ENCODE measurements around the gene C4BPB.

C4BPB gene

GRCh38 chr1:207130252-207131036, 41.8 kb downstream of the C4BPB start:
- Histone ChIP-seq H3K4me1 (ENCODE audit: control insufficient read depth, insufficient read depth, low read length) (no peaks in the 10 kb centered on the region), H3K27me3 (ENCODE audit: control insufficient read depth, insufficient read depth, low read length) (no peaks in the 10 kb centered on the region), H3K4me3 (ENCODE audit: low read depth, low read length) (no peak overlapping the region), H3K9me3 (ENCODE audit: control insufficient read depth, insufficient read depth, low read length) (no peaks in the 10 kb centered on the region), H3K9ac (ENCODE audit: low read depth, low read length) (no peak overlapping the region), H3K36me3 (ENCODE audit: control insufficient read depth, insufficient read depth, low read length) (no peaks in the 10 kb centered on the region)

GRCh38 chr1:207131163-207131562, 42.5 kb downstream of the C4BPB start:
- H3K4me3 ChIP-seq (ENCODE audit: low read depth, low read length): no peak overlapping the region
- no peaks in the 10 kb centered on the region for H3K9me3 ChIP-seq (ENCODE audit: control insufficient read depth, insufficient read depth, low read length)
- H3K9ac ChIP-seq (ENCODE audit: low read depth, low read length): no peak overlapping the region
- no peaks in the 10 kb centered on the region for H3K27me3 ChIP-seq (ENCODE audit: control insufficient read depth, insufficient read depth, low read length)
- H3K4me1 ChIP-seq (ENCODE audit: control insufficient read depth, insufficient read depth, low read length): no peaks in the 10 kb centered on the region
- H3K36me3 ChIP-seq (ENCODE audit: control insufficient read depth, insufficient read depth, low read length): no peaks in the 10 kb centered on the region

- Histone ChIP-seq H3K9me3 (ENCODE audit: control insufficient read depth, insufficient read depth, low read length) (no peaks in the 10 kb centered on the region), H3K4me1 (ENCODE audit: control insufficient read depth, insufficient read depth, low read length) (no peaks in the 10 kb centered on the region), H3K36me3 (ENCODE audit: control insufficient read depth, insufficient read depth, low read length) (no peaks in the 10 kb centered on the region), H3K9ac (ENCODE audit: low read depth, low read length) (no peak overlapping the region), H3K27me3 (ENCODE audit: control insufficient read depth, insufficient read depth, low read length) (no peaks in the 10 kb centered on the region), H3K4me3 (ENCODE audit: low read depth, low read length) (no peak overlapping the region)
Observed at GRCh38 chr1:207134581-207134980, 45.9 kb downstream of the C4BPB start.

GRCh38 chr1:207139616-207140015, 51.0 kb downstream of the C4BPB start:
- no peaks in the 10 kb centered on the region for H3K36me3 ChIP-seq (ENCODE audit: control insufficient read depth, insufficient read depth, low read length)
- H3K9ac ChIP-seq (ENCODE audit: low read depth, low read length): no peak overlapping the region
- no peaks in the 10 kb centered on the region for H3K27me3 ChIP-seq (ENCODE audit: control insufficient read depth, insufficient read depth, low read length)
- no peaks in the 10 kb centered on the region for H3K4me1 ChIP-seq (ENCODE audit: control insufficient read depth, insufficient read depth, low read length)
- H3K9me3 ChIP-seq (ENCODE audit: control insufficient read depth, insufficient read depth, low read length): no peaks in the 10 kb centered on the region
- H3K4me3 ChIP-seq (ENCODE audit: low read depth, low read length): no peak overlapping the region

- Histone ChIP-seq H3K4me3 (ENCODE audit: low read depth, low read length) (no peak overlapping the region), H3K27me3 (ENCODE audit: control insufficient read depth, insufficient read depth, low read length) (no peaks in the 10 kb centered on the region), H3K4me1 (ENCODE audit: control insufficient read depth, insufficient read depth, low read length) (no peaks in the 10 kb centered on the region), H3K36me3 (ENCODE audit: control insufficient read depth, insufficient read depth, low read length) (no peaks in the 10 kb centered on the region), H3K9me3 (ENCODE audit: control insufficient read depth, insufficient read depth, low read length) (no peaks in the 10 kb centered on the region), H3K9ac (ENCODE audit: low read depth, low read length) (no peak overlapping the region)
Observed at GRCh38 chr1:207140536-207140935, 51.9 kb downstream of the C4BPB start.

- H3K36me3 ChIP-seq (ENCODE audit: control insufficient read depth, insufficient read depth, low read length): no peaks in the 10 kb centered on the region
- H3K27me3 ChIP-seq (ENCODE audit: control insufficient read depth, insufficient read depth, low read length): no peaks in the 10 kb centered on the region
- no peaks in the 10 kb centered on the region for H3K4me1 ChIP-seq (ENCODE audit: control insufficient read depth, insufficient read depth, low read length)
- H3K4me3 ChIP-seq (ENCODE audit: low read depth, low read length): no peak overlapping the region
- H3K9me3 ChIP-seq (ENCODE audit: control insufficient read depth, insufficient read depth, low read length): no peaks in the 10 kb centered on the region
- no peak overlapping the region for H3K9ac ChIP-seq (ENCODE audit: low read depth, low read length)
Observed at GRCh38 chr1:207145401-207146058, 56.9 kb downstream of the C4BPB start.

Data from iPS-15b (cell line).